Lower leg skin (tissue), 4 donors: ENCODE results near the gene GPR39. TPM values are rescaled to one million over a fixed set of nuclear protein-coding genes. Genes with fewer than 3 reads are reported as not detected.

ENCODE experiments used
- DNase-seq, 2 donors: peaks; one replicate each; pipeline ENCODE4 v3.0.0-alpha.2; 2019; ENCODE audit warnings: low spot score in 2 of 2
- H3K4me3 ChIP-seq: fragments of 200-600 bp; sonication (generic); 2 replicates; pipeline ENCODE4 v1.5.1; 2017; ENCODE audit warnings: mild to moderate bottlenecking, low read depth; ENCODE audit not compliant: poor library complexity, severe bottlenecking
- POLR2A ChIP-seq, 2 donors: fragments of 450-650 bp; IDR thresholded peaks; one replicate each; pipeline ENCODE4 v1.6.1; 2016 to 2017; ENCODE audit warnings: antibody characterized with exemption in 2 of 2, mild to moderate bottlenecking in 1 of 2, moderate library complexity in 1 of 2
- WGBS, 2 donors: methylation state at CpG; one replicate each; pipeline ENCODE4 v1.1.5; 2018; 5-methylcytosine and 5-hydroxymethylcytosine counted together
- intact Hi-C: fragments of 100-400 bp; cut with DNase I; formaldehyde crosslinking; loops from one replicate; pipeline ENCODE4 v1.15.0; 2023; ENCODE audit warnings: low total_unique reads
- total RNA-seq, 4 donors: library from RNA; depleted of rRNA; stranded (reverse); fragments of >200 nt; gene quantifications; one replicate each; pipeline ENCODE4 v1.1.0, GENCODE V29; 2016
- TF ChIP-seq, protein P1 (sequence below), 3 donors: fragments of 450-650 bp; IDR thresholded peaks; one replicate each; pipeline ENCODE4 v1.5.1; 2016; ENCODE audit warnings: antibody characterized with exemption in 3 of 3, mild to moderate bottlenecking in 3 of 3, moderate library complexity in 2 of 3

The GPR39 gene
- total RNA-seq, 4 donors from 2014 or later, result 0.30 to 2.8 (median 2.0) TPM

GRCh38 chr2:132598536-132598935 is 181.9 kb downstream of the GPR39 start:
- H3K4me3 ChIP-seq, result no peak overlapping the region
- intact Hi-C loops, result no loop called here
- 73 to 81% methylated on average over 3 of the region's 3 CpGs for WGBS, 2 donors
- no peak for TF ChIP-seq POLR2A (IDR thresholded peaks at IDR 0.05)
- TF ChIP-seq, protein P1, sequence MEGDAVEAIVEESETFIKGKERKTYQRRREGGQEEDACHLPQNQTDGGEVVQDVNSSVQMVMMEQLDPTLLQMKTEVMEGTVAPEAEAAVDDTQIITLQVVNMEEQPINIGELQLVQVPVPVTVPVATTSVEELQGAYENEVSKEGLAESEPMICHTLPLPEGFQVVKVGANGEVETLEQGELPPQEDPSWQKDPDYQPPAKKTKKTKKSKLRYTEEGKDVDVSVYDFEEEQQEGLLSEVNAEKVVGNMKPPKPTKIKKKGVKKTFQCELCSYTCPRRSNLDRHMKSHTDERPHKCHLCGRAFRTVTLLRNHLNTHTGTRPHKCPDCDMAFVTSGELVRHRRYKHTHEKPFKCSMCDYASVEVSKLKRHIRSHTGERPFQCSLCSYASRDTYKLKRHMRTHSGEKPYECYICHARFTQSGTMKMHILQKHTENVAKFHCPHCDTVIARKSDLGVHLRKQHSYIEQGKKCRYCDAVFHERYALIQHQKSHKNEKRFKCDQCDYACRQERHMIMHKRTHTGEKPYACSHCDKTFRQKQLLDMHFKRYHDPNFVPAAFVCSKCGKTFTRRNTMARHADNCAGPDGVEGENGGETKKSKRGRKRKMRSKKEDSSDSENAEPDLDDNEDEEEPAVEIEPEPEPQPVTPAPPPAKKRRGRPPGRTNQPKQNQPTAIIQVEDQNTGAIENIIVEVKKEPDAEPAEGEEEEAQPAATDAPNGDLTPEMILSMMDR (IDR thresholded peaks at IDR 0.05), result no peak
- DNase-seq, result no peak

- 86 to 94% methylated on average over 4 of the region's 4 CpGs for WGBS, 2 donors
These were observed 183.0 kb downstream of the GPR39 start for GRCh38 chr2:132599556-132599955.

GRCh38 chr2:132604561-132604960 is 188.0 kb downstream of the GPR39 start:
- intact Hi-C loops, result no loop called here
- no peak for DNase-seq
- no peak for TF ChIP-seq POLR2A (IDR thresholded peaks at IDR 0.05)
- TF ChIP-seq, protein P1 (IDR thresholded peaks at IDR 0.05), result no peak
- 75 to 90% methylated on average over 1 of the region's 1 CpG for WGBS, 2 donors
- H3K4me3 ChIP-seq, result no peak overlapping the region

More at GRCh38 chr2:132599556-132599955, 183.0 kb downstream of the GPR39 start:
- H3K4me3 ChIP-seq, result no peak overlapping the region
- DNase-seq, result peak in 1 of 2 donors; percentile 20
- intact Hi-C loops, result no loop called here
- TF ChIP-seq, protein P1 (IDR thresholded peaks at IDR 0.05), result no peak
- no peak for TF ChIP-seq POLR2A (IDR thresholded peaks at IDR 0.05)

DNA sequence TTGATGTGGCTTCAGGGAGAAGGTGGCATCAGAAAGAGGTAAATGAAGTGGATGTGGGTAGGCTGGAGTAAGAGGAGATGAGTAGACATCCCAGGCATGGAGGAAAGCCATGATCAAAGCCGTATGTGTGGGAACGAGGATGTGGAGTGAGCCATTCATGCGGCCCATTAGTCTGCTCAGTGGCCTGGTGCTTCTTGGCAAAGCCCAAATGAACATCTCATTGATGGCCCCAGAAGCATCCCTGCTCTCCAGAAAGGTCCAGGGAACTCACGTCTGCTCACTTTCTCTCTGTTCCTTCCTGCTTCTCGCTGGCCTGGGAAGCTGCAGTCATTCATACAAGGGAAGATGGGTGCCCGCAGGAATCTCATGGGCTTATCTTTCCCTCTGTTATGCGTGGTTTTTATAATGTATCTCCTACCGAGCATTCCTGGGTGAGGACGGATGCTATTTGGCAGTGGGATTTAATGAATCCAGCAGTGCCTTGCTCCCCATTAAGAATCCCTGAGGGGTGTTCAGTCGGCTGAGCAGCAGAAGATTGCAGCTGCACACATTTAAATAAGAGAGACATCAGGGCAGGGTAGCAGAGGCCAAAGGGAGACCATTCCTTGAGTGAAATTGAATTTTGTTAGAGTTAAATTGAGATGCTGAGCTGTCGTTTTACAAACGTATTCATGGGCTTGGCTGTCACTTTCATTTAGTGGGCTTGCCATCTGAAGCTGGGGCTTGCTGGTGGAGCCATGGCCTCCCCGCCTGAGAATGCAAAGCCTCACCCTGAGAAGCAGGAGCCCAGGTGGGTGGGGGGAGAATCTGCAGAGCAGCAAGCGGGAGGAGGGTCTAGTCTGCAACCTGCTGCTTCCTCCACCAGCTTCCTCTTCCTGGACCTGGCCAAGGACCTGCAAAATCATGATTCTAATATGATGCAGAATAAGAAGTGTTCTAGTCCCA is 188.9 kb downstream of the GPR39 start:
- no peak for TF ChIP-seq POLR2A (IDR thresholded peaks at IDR 0.05)
- TF ChIP-seq, protein P1 (IDR thresholded peaks at IDR 0.05), result no peak
- intact Hi-C loops, result no loop called here
- H3K4me3 ChIP-seq, result no peak overlapping the region
- DNase-seq, result peak in 1 of 2 donors; percentile 56
- WGBS, 2 donors, result 84 to 89% methylated on average over 14 of the region's 14 CpGs

DNA sequence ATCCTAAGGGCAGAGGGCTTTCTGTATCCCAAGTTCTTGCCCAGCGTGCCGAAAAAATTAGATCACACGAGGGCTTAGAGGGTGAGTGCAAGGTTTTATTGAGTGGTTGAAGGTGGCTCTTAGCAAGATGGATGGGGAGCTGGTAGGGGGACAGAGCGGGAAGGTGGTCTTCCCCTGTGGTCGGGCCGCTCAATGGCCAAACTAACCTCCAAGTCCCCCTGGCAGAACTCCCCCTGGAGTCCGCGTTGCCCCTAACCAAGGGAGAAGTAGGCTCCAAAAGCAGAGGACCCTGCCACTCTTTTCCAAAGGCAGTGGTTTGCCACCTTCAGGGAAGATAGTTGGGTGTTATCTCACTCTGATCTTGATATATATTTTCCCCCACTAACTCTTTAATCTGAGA is 190.0 kb downstream of the GPR39 start:
- no peak for TF ChIP-seq POLR2A (IDR thresholded peaks at IDR 0.05)
- TF ChIP-seq, protein P1 (IDR thresholded peaks at IDR 0.05), result no peak
- 70 to 74% methylated on average over 8 of the region's 8 CpGs for WGBS, 2 donors
- H3K4me3 ChIP-seq, result no peak overlapping the region
- intact Hi-C loops, result no loop called here
- peak in 1 of 2 donors; percentile 57 for DNase-seq
